Smooth muscle cell of the brain vasculature (primary cell): ENCODE results near the gene SLC49A3.
"Not testable (repeated sequence)": the region's sequence is repeated elsewhere in the genome, so short reads cannot be mapped to it uniquely, and the experiment has no call there.

ENCODE experiments used
- DNase-seq: peaks from one replicate; pipeline ENCODE4 v3.0.0-alpha.2; 2012; ENCODE audit warnings: low read depth, low spot score

Gene SLC49A3

DNA sequence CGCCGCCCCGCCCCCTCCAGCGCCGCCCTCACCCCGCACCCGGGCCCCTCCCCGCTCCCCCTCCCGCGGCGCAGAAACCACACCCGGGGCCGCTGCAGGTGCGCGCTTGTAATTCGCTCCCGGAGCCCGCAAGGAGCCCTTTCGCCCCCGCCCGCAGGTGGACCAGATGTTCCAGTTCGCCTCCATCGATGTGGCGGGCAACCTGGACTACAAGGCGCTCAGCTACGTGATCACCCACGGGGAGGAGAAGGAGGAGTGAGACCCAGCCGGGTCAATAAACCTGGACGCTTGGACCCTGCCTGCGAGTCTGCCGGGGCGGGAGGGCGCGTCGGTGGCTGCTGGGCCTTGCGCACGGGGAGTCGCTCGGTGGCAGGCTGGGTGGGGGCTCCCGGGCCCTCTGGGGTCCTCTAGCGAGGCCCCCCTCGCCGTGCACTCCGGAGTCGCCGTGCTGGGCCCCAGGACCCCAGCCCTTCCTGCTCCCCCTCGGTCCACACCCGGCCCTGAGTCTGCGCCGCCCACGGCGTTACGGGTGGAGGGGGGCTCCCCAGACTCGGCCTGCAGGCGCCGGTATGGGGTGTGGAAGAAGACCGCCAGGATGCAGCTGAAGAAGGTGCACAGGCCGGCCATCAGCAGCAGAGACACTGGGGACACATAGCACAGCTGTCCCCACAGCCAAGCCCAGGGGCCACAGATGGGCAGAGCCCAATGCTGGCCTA, 7.1 kb downstream of the SLC49A3 start:
- DNase-seq = no peak

DNA sequence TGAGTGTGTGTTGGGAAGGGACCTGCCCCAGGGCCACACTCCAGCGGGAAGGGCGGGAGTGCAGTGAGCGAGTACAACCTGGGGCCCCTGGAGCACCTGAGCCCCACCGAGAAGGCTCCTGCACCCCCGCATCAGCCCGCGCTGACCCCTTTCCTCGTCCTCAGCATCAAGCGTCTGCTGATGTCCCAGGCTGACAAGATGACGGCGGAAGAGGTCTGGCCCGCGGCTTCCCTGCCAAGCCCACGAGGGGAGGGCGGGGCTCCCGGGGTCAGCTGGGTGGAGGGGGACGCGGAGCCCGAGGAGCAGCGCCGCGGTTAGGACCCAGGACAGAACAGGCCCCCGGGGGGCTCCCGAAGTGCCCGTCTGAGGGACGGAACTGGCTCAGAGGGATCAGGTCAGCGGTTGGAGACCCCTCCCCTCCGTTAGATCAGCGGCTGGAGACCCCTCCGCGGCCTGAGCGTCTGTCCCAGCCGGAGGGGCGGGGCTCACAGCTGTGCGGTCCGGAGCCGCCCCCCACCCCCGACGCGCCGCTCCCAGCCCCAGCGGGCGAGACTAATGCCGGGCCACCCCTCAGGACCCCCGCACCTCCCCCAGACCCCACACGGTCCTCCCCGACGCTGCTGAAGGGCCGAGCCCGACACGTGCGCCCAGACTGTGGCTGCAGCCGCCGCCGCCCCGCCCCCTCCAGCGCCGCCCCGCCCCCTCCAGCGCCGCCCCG, 7.9 kb downstream of the SLC49A3 start:
- no peak for DNase-seq

DNA sequence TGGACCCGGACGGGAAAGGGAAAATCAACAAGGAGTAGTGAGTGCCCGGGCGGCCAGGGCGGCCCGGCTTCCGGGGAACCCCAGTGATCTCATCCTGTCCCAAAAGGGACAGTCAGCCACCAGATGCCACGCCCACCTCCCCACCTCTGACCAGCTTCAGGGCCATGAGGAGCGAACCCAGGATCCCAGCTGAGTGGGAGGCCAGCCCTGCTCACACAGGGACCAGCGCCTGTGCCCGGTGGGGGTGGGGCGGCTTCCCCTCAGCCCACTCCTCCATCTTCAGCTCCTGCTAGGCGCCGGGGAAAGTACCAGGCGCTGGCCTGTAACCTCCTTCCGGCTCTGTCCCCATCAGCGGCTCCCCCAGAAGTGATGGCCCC, 8.4 kb downstream of the SLC49A3 start:
- DNase-seq = no peak

DNA sequence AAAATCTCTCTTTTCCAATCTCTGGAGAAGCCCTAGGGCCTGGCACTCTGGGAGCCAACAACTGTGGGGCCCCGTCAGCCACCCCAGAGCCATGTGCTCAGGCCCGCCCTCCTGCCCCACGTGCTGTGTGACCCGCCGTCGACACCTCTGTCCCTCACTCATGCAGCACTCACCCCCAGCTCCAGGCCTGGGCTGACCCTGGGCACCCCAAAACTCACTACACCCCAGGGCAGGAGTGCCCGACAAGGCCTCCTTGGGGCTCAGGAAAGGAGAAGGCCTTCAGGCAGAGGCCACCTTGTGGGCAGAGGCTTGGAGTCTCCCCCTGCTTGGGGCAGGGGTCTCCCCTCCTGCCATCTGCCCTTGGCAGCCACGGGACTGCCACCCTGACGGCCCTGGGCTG, 8.9 kb downstream of the SLC49A3 start:
- DNase-seq = no peak

DNA sequence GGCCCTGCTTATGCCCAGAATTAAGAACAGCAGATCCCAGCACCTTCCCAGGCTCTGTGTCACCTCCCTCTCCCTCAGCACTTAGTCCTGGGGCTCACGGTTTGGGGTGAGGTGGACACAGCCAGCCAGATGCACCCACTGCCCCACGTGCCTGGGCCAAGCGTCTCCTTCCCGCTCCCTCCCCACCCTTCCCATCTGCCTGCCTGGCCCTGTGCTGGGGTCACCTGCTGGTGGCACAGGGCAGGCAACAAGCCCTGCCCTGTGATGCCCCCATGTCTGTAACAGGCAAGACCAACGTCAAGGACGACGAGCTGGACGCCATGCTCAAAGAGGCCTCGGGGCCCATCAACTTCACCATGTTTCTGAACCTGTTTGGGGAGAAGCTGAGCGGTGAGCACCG, 9.3 kb downstream of the SLC49A3 start:
- DNase-seq = no peak

DNA sequence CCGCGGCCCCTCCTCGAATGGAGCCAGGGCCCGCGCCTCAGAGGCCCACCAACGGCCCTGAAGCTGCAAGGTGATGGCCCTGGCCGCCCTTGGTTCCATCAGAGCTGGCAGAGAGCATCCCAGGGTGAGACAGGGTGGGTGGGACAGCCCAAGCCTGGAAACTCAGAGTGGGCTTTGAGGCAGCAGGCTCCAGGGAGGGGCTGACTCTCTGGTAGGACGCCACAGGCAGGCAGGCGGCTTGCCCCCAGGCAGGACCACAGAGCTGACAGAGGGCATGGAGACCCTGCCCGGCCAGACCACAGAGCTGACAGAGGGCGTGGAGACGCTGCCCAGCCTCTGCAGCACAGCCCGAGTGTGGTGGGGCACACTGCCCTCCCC, 9.9 kb downstream of the SLC49A3 start:
- DNase-seq = no peak

DNA sequence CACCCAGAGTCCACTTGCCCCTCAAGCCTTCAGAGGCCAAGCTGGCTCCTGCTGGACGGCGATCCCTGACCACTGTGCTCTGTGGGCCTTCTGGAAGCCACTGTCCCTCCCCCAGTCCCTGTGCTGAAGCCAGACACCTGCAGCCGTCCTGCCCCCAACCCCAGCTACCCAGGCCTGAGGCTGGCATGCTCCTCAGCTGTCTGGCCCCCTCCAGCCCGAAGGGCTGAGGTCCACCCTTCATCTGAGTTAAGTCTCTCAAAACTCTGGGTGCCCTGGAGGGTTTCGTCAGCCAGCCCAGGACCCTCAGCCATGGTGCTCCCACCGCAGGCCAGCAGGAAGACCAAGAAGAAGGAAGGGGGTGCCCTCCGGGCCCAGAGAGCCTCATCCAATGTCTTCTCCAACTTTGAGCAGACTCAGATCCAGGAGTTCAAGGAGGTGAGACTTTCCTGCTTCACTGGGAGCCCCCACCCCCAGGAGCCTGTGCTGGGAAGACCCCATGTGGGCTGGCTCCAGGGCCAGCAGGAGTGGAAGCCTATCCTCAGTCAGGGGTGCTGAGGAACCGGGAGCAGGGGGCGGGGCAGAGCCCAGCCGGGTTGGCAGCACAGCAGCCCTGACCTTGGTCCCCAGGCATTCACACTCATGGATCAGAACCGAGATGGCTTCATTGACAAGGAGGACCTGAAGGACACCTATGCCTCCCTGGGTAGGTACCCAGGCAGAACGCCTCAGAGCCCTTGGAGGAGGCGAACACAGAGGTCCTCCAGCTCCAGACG, 10.4 kb downstream of the SLC49A3 start:
- no peak for DNase-seq

DNA sequence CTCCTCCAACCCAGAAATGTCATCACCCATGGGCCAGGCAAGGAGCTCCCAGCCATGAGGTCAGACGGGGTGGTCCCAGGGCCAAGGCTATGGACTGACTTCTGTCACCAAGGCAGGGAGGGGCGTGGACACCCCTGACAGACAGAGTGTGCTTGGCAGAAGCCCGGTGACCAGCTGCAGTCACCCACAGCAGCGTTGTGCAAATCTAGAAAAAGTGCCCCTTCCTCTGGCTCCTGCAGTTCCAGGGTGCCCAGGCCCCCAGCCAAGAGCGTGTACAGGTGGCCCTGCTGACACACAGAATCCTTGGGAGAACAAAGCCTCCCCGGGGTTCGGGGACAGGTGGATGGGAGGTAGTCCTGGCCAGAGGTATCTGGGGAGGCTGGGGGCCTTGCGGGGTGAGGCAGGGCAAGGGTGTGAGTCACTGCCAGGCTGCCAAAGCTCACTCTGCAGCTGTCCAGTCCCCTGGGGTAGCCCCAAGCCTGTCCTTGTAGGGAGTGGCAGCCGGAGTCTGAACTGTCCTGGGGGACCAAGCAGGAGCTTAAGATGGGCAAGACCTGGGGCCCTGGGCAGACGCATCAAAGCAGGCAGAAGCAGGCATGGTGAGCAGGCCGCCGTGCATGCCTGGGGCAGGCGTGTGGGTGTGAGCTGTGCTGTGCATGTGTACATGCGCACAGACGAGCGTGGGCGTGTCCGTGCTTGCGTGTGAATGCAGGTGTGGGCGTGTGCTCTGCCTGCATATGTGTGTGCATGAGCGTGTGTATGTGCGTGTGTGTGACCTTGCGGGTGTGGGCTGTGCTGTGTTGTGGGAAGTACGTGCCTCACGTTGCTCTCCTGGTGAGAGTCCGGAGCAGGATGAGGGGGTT, 11.3 kb downstream of the SLC49A3 start:
- DNase-seq = no peak

DNA sequence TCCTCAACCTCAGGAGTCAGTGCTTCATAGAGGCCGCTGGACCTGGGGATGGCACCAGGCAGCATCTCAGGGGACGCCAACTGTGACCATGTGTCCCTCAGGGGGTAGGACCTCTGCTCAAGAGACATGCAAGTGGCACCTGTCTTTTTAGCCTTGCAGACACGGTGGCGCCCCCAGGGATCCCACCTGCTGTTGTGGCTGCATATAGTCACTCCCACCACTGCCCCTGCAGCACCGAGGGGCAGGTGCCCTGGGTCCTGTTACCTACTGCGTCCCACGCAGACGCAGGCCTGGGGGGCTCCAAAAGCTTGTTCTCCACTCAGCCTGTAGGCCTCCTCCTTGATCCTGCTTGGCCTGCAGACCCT, 12.1 kb downstream of the SLC49A3 start:
- DNase-seq = no peak

DNA sequence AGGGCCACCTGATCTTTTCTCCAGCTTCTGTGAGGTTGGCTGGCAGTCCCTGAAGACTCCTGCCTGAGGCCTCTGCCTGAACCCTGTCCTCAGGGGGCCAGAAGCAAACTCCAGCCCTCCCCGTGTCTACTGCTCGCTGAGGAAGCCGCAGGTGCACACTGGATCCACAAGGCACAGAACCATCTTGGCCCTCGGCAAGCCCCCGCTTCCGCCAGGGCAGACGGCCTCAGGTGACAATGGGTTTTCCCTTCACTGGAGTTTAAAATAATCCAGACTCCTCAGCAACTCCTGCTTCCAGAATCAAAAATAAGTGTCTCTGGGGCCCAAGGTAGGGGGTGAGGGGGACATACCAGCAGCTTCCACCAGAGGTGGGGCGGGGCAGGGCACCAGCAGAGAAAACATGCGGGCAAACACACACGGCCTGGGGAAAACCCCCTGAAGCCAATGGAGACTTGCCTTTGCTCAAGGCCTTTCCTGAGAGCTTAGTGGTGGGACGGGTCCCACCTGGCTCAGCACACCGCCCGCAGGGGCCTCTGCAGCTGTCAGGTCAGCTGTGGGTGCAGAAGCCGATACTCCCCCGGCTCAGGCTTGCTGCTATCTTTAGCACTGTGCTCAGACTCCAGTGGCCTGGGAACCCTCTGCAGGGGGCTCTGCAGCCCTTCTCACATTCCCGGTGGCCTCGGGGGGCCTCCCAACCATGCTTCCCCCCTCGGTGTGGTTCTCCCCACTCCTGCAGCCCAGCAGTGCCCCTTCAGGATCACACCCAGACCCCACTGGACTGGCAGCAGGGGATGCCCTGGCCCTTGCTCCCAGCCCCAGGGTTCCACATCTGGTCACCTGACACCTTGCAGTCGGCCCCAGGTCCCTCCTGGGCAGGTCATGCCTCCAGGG, 12.7 kb downstream of the SLC49A3 start:
- DNase-seq = no peak

DNA sequence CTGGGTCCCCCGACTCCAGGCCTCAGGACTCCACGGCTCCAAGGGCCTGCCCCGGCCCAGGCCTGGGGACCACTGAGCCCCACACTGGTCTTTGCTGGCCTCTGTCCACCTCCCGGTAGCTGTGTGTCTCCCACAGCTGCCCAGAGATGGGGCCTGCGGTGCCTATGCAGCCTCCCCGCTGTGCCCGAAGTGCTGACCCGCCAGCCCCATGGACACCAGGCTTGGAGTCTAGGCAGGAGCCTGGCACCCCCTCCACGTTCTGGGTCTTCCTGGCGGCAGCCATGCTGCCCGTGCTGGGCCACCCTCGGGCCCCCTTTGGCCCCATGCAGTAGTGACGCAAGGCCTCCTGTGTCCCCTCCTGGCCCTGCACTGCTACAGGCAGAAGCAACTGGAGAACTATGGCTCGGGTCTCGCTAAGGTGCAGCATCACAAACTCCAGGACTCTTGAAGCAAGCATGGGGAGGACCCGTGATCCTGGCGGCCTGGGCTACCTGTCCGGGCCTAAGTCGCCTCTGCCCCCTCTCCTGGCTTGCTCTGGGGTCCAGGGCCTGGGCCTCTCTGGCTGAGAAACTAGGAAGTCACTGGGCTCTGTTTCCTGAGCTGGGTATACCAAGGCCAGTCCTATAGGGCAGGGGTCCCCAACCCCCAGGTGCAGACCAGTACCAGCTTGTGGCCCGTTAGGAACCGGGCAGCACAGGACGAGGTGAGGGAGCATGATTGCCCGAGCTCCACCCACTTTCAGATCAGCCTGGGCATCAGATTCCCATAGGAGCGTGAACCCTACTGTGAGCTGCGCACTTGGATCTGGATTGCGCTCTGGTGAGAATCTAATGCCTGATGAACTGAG, 13.7 kb downstream of the SLC49A3 start:
- no peak for DNase-seq

DNA sequence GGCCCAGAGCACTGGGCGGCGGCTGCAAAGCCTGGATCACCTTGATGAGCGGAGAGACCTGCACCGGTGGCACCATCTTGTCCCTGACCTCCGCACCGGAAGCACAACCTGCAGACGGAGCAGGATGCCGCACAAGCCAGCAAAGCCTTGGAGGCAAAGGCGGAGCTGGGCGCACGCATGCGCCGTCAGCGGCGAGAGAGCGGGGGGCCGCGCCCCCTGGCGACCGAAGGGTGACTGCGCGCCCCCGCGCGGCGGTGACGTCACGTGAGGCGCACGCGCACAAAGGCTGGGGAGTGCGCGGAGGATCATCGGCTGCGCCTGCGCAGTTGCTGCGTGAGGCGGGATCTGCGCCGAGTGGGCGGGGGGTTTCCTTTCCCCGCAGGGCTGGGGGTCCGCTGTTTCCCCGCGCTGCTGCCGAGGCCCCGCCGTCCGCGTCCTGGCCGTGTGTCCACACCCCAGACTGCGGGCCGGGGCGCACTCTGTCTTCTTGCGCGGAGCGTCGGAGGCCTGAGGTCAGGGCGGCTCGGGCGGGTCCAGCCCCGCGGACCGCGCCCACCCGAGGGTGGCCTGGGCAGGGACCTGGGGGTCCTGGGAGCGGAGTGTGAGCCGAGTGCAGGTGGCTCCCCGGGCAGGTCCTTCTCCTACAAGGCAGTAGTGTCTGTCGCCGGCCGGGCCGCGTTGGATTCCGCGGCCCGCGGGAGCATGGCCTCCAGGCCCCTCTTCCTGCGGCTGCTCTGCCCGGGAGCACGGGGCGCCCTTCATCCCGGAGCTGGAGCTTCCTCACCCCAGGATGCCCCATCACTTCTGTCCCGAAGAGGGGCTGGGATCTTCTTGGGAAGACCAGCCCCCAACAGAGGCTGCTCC, 14.5 kb downstream of the SLC49A3 start, which contains the start of the genes ATP5ME and MYL5:
Gene ATP5ME (minus strand): TSS at position 105 of the 864 bp plus-strand sequence. CDS start 29 bp downstream, at position 76.
Gene MYL5 (plus strand): TSS at position 371 of the 864 bp plus-strand sequence. CDS start 3,485 bp downstream, outside the sequence.
- peak; percentile 91 for DNase-seq

DNA sequence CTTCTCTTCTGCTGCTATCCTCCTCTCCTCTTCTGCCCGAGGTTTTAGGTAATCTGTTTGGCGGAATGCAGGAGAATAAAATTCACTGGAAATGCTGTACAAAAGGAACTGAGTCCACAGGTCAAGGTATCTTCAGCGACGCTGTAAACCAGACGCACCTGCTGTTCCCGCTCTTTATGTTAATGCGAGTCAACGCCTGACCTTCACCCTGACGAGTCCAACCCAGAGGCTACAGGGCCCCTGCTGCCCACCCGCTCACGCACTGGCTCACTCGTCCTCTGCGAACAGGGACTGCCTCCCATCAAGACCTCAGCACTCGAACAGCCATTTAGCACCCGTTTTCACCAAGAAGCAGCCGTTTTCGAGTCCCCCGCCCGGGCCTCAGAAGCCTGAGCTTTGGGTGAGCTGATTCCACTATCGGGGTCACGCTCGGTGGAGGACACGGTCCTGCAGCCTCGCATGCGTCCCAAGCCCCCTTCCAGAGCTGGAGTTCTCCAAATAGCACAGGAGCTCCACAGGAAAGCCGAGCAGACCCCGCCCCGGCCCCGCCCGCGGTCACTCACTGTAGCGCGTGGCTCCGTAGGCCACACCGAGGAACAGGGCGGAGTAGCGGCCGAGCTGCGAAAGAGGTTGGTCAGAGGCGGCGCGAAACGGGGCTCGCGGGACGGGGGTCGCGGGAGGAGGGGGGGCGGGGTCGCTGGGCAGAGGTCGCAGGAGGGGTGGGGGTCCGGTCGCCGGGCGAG, 15.4 kb downstream of the SLC49A3 start:
- DNase-seq = no peak

DNA sequence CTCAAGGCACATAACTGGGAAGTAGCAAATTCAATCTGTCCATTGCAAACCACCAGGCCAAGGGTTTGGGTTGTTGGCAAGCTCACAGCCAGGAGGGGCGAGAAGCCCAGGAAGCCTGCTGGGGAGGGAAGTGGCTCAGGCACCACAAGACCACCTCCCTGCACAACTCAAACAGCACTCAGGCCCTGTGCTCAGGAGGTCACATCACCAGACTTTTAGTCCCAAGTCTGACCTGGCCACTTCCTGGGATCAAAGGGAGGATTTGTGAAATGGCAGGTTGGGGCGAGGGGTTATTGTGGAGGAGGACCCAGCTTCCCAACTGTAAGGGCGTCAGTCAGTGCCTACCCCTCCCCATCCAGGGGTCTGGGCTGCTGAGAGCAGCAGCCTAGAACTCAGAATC, 17.2 kb downstream of the SLC49A3 start:
- no peak for DNase-seq

DNA sequence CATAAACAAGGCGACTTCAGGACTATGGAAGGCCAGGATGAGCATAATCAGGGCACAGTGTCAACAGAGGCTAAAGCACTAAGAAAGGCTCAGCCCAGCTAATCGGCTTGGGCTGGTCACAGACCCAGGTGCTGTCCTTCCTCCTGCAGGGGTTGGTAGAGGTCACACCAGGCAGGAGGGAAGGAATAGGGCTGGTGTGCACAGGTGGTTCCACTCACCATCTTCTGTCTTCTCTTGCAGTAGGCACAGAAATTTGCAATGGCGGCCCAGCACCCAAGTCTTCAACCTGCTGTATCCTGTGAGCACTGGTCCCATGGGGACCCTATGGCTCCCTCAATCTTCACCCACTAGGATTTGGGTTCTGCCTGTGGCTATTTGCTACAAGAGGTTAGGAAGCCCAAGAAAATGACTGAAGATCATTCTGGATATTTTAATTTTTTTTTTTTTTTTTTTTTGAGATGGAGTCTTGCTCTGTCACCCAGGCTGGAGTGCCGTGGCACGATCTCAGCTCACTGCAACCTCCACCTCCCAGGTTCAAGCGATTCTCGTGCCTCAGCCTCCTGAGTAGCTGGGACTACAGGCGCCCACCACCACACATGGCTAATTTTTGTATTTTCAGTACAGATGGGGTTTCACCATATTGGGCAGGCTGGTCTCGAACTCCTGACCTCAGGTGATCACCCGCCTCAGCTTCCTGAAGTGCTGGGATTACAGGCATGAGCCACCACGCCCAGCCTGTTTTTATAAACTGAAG, 19.0 kb downstream of the SLC49A3 start:
- not testable (repeated sequence) for DNase-seq

DNA sequence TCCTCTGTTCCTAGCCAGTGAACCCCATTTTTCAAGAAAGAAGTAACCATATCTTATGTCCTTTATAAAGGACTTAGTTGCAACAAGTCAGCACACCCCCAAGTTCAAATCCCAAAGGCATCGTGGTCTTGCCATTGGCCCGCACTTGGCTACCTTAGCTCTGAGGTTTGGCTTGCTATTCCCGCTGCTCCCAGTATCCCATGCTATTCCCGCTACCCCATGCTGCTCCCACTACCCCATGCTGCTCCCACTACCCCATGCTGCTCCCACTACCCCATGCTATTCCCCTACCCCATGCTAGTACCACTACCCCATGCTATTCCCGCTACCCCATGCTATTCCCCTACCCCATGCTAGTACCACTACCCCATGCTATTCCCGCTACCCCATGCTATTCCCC, 20.7 kb downstream of the SLC49A3 start:
- not testable (repeated sequence) for DNase-seq

DNA sequence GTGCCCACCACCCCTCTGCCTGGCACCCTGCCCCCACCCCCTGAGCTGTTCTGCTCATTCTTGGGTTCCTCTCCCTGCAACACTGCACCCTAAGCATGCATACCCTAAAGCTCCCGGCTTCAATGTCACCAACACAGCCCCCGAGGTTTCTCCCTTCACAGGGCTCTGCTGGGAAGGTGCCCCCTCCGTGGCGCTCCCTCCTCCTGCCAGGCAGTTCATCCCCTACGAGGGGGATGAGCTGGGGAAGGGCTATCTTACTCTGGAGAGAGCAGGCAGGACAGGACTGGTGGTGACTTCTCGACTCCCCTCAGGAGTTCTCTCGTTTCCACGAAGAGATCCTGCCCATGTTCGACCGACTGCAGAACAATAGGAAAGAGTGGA, 21.4 kb downstream of the SLC49A3 start:
- no peak for DNase-seq
